Measurements from ENCODE around the gene PIAS1.

The PIAS1 gene

GRCh38 chr15:68130851-68131250, 76.7 kb downstream of the PIAS1 start:
- TF ChIP-seq CTCF (IDR thresholded peaks at IDR 0.05; ENCODE audit: borderline replicate concordance, insufficient read depth, low read depth, low read length): no peak
- no peak overlapping the region for H3K4me3 ChIP-seq (ENCODE audit: low read depth, low read length)

GRCh38 chr15:68137096-68137495, 83.0 kb downstream of the PIAS1 start:
- no peak overlapping the region for H3K4me3 ChIP-seq (ENCODE audit: low read depth, low read length)
- TF ChIP-seq CTCF (IDR thresholded peaks at IDR 0.05; ENCODE audit: borderline replicate concordance, insufficient read depth, low read depth, low read length): no peak

DNA sequence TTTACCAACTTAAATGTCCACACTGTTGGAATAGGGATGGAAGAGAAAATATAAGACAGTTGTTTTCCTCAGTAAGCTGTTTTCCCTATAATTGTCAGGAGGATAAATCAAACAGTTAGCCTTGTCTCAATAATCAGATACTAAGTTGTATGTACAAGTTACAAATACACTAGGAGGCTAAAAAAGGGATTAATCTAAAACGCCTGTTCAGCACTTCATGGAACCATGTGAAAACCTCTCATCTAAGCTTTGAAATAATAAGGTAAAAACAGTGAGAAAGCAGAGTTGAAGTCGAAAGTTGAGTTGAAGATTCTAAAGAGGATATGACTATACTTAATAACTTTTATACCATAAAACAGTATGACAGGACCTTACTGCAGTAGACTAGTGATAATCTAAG, 89.0 kb downstream of the PIAS1 start:
- TF ChIP-seq CTCF (IDR thresholded peaks at IDR 0.05; ENCODE audit: borderline replicate concordance, insufficient read depth, low read depth, low read length): no peak
- H3K4me3 ChIP-seq (ENCODE audit: low read depth, low read length): no peak overlapping the region

- no peak for TF ChIP-seq CTCF (IDR thresholded peaks at IDR 0.05; ENCODE audit: borderline replicate concordance, insufficient read depth, low read depth, low read length)
- H3K4me3 ChIP-seq (ENCODE audit: low read depth, low read length): no peak overlapping the region
Measured at GRCh38 chr15:68143785-68144184, 89.7 kb downstream of the PIAS1 start.

DNA sequence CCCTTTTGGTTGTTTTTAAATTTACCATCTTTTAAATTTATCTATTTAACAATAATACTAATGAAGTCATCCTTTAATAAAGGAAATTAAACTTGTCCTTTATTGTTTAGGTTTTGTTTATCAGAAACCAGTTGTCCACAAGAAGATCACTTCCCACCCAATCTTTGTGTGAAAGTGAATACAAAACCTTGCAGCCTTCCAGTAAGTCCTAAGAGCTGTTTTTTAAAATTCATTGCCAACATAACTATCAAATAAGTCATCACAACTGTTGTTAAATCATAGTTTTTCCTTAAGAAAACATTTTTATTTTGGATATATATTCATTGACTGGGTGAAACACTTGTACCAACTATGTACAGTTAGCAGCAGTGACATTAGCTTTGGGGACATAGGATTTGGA, 91.6 kb downstream of the PIAS1 start:
- H3K4me3 ChIP-seq (ENCODE audit: low read depth, low read length): no peak overlapping the region

GRCh38 chr15:68148039-68148438, 93.9 kb downstream of the PIAS1 start:
- no peak for TF ChIP-seq CTCF (IDR thresholded peaks at IDR 0.05; ENCODE audit: borderline replicate concordance, insufficient read depth, low read depth, low read length)
- no peak overlapping the region for H3K4me3 ChIP-seq (ENCODE audit: low read depth, low read length)

More for the DNA sequence above, 91.6 kb downstream of the PIAS1 start:
- TF ChIP-seq CTCF (IDR thresholded peaks at IDR 0.05; ENCODE audit: borderline replicate concordance, insufficient read depth, low read depth, low read length): no peak

DNA sequence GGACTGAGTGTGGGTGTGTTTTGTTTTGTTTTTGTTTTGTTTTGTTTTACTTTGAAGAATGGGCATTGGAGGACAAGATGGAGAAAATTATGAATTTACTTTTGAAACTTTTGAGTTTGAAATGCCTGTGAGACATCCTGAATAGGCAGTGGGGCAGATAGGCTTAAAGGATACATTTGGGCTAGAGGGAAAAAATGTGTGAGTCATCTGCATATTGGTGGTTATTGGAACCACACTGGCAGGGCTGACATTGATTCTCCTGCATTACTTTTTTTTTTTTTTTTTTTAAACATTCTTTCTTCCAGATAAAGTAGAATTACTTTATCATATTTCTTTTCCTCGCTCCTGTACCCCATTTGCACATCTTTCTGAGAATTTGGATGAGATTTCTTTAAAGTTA, 94.9 kb downstream of the PIAS1 start:
- no peak for TF ChIP-seq CTCF (IDR thresholded peaks at IDR 0.05; ENCODE audit: borderline replicate concordance, insufficient read depth, low read depth, low read length)

More for the DNA sequence above, 94.9 kb downstream of the PIAS1 start:
- no peak overlapping the region for H3K4me3 ChIP-seq (ENCODE audit: low read depth, low read length)

Measured in GM12875 (cell line).